Large intestine (tissue), 3 donors: ENCODE data around the gene ZFHX3. TPM values are rescaled to one million over a fixed set of nuclear protein-coding genes. Genes with fewer than 3 reads are reported as not detected.

Experiments used
- DNase-seq, 2 donors: peaks; one replicate each; pipeline versions ENCODE4 v3.0.0 to v3.0.0-alpha.2; 2013
- H3K27ac ChIP-seq: one replicate; pipeline ENCODE4 v1.5.1; 2013; ENCODE audit warnings: low read length
- H3K27me3 ChIP-seq: 2 replicates; pipeline ENCODE4 v1.6.1; 2013; ENCODE audit warnings: low read length; ENCODE audit not compliant: control insufficient read depth, insufficient read depth
- H3K36me3 ChIP-seq: 2 replicates; pipeline ENCODE4 v1.6.1; 2013; ENCODE audit warnings: low read length; ENCODE audit not compliant: control insufficient read depth, insufficient read depth
- H3K4me1 ChIP-seq: one replicate; pipeline ENCODE4 v1.6.1; 2013; ENCODE audit warnings: low read length; ENCODE audit not compliant: control insufficient read depth, insufficient read depth
- H3K4me3 ChIP-seq: one replicate; pipeline ENCODE4 v1.5.1; 2013; ENCODE audit warnings: low read length
- H3K9me3 ChIP-seq: one replicate; pipeline ENCODE4 v1.6.1; 2013; ENCODE audit warnings: mild to moderate bottlenecking, low read depth, low read length, moderate library complexity; ENCODE audit not compliant: control insufficient read depth
- WGBS: methylation state at CpG from one replicate; pipeline ENCODE4 v1.1.5; 2013; ENCODE audit warnings: low lambda C conversion rate; ENCODE audit not compliant: insufficient coverage; 5-methylcytosine and 5-hydroxymethylcytosine counted together
- polyA plus RNA-seq: library from polyadenylated mRNA; unstranded; fragments of 120-200 nt; gene quantifications from one replicate; pipeline ENCODE4 v1.2.1, GENCODE V29; 2013

The ZFHX3 gene
- polyA plus RNA-seq, 1 donor = 10.5 TPM

DNA sequence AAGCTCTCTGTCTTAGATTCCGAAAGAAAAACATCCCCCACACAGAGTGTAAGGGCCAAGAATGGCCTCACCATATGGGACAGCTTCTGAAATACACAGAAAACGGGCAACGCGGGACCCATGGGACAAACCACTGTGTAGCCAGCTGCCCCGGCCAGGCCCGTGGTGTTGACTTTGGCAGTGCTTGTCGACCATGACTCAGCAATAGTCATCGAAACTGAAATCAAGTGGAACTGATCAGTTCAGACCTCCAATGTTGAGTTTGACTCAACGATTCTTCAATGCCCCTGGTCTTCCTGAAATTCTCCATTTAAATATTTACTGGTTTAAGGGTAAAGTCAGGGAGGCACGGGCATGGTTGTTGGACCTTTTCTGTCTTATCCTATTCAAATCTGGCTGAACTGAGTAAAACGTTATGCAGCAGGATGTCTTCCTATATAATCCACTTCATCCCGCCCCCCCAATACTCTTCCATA, 27.5 kb downstream of the ZFHX3 start:
- no peak overlapping the region for H3K27ac ChIP-seq
- no peaks in the 10 kb centered on the region for H3K9me3 ChIP-seq
- no peak overlapping the region for H3K4me3 ChIP-seq
- peaks cover 40% of the 10 kb centered on the region for H3K4me1 ChIP-seq
- no peaks in the 10 kb centered on the region for H3K27me3 ChIP-seq
- peak in 1 of 2 donors; percentile 68 for DNase-seq
- H3K36me3 ChIP-seq = no peaks in the 10 kb centered on the region
- WGBS = no CpG with 5 or more reads among the region's 12 CpGs

DNA sequence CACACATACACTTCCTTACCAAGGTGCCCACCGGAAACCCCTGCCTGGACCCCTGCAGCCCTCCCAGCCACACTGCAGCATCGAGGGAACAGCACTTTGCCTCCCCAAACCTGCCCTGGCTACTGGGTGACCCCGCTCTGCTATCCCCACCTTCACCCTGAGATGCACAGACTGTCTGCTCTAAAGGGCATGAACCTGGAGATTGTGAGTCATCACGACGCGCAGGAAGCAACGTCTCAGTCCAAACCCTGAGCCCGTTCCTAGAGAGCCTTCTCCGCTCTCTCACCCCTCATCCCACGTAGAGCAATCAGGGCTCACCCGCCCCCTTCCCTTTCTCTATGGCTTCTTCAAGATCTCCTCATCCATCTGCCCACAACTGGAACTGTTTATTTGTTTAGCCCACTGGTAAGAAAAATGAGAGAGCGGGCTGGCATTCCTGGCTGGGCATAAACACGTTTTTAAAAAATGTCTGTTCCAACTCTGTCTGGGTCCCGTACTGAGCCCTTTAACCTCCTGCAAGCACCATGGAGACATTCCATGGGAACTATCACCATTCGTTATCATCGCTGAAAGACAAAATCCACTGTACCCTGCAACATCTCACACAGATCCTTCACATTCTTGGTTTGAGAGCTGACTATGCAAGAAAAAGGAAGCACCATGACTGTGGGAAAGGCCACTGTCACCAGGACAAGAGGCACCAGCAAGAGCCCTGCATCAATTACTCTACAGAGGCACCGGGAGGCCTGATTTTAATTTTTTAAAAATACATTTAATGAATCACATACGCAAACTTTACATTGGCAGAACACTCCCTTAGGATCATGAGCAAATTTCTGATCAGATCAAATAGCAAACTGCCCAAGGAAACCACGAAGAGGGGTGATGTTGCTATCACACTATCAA, 28.2 kb downstream of the ZFHX3 start:
- H3K4me1 ChIP-seq = peaks cover 43% of the 10 kb centered on the region

DNA sequence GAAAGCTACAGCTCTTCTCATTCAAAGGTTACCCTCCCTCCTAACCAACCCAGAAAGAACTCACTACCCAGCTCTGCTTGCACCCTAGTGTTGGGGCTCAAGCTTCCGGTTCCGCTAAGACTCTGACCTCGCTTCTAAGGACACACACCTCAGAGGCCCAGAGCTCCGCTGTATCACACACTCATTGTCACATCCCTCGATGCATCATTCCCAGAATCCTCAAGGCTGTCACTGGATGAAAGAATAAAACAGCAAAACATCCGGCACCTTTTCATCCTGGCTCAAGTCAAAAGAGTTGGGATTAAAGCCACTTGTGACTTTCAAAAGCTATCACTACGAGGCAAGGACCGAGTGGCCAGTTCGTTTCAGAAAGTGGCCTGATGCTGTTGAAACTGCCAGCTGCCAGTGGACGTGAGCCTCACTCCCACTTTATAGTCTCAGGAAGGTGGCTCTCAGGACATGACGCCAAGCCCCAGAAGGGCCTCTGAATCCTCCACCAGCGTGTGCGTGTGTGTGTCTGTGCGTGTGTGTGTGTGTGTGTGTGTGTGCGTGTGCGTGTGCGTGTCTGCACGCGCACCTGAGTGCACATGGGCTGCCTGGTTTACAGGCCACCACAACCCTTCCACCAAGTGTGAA, 29.0 kb downstream of the ZFHX3 start:
- no CpG with 5 or more reads among the region's 19 CpGs for WGBS
- Histone ChIP-seq H3K9me3 (no peaks in the 10 kb centered on the region), H3K4me1 (peaks cover 42% of the 10 kb centered on the region), H3K27ac (no peak overlapping the region), H3K27me3 (no peaks in the 10 kb centered on the region), H3K4me3 (no peak overlapping the region), H3K36me3 (no peaks in the 10 kb centered on the region)
- no peak for DNase-seq

More for the DNA sequence above, 28.2 kb downstream of the ZFHX3 start:
- no peaks in the 10 kb centered on the region for H3K27me3 ChIP-seq
- H3K27ac ChIP-seq = no peak overlapping the region
- no peaks in the 10 kb centered on the region for H3K36me3 ChIP-seq
- WGBS = 80% methylated on average over 1 of the region's 19 CpGs
- no peak overlapping the region for H3K4me3 ChIP-seq
- H3K9me3 ChIP-seq = no peaks in the 10 kb centered on the region
- peak in 1 of 2 donors; percentile 46 for DNase-seq

DNA sequence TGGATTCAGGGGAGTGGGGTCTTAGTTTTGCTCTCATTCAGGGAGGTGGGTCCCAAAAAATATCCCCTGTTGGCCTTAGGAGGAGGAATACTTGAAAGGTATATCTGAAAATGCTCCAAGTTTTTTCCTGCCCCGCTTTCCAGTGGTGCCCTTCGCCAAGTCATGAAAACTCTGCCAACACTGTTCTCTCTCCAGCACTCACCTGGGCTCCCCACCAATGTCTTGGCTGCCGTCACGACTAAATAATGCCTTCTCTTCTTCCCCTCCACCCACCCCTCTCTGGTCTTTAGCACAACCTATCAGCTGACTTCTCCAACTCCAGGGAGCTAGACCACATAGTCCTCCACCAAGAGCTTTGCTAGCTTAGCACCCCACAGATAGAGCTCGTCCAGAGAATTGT, 30.6 kb downstream of the ZFHX3 start:
- Histone ChIP-seq H3K9me3 (no peaks in the 10 kb centered on the region), H3K27me3 (no peaks in the 10 kb centered on the region), H3K4me1 (peaks cover 38% of the 10 kb centered on the region), H3K36me3 (no peaks in the 10 kb centered on the region), H3K27ac (no peak overlapping the region), H3K4me3 (no peak overlapping the region)
- whole genome bisulfite sequencing = no CpG with 5 or more reads among the region's 5 CpGs
- DNase-seq = no peak

DNA sequence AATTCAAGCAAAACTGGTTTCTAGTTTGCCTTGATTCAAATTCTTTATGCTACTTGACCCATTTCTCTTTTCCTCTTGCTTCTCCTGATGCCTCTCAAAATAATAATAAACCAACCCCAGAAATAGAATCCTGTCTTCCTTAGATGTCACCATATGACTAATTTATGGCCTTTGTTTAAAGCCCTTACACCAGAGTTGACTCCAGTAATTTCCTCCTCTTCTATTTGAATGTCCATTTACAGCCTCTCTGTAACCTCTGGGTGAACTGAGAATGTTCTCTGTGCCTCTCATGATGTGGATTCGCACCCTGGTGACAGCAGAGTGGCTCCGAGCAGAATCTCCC, 31.5 kb downstream of the ZFHX3 start:
- Histone ChIP-seq H3K9me3 (no peaks in the 10 kb centered on the region), H3K4me1 (peaks cover 38% of the 10 kb centered on the region), H3K27me3 (no peaks in the 10 kb centered on the region), H3K4me3 (no peak overlapping the region), H3K36me3 (no peaks in the 10 kb centered on the region), H3K27ac (peak overlapping the region; percentile 65)
- WGBS = no CpG with 5 or more reads among the region's 2 CpGs
- DNase-seq = peak in 1 of 2 donors; percentile 75

DNA sequence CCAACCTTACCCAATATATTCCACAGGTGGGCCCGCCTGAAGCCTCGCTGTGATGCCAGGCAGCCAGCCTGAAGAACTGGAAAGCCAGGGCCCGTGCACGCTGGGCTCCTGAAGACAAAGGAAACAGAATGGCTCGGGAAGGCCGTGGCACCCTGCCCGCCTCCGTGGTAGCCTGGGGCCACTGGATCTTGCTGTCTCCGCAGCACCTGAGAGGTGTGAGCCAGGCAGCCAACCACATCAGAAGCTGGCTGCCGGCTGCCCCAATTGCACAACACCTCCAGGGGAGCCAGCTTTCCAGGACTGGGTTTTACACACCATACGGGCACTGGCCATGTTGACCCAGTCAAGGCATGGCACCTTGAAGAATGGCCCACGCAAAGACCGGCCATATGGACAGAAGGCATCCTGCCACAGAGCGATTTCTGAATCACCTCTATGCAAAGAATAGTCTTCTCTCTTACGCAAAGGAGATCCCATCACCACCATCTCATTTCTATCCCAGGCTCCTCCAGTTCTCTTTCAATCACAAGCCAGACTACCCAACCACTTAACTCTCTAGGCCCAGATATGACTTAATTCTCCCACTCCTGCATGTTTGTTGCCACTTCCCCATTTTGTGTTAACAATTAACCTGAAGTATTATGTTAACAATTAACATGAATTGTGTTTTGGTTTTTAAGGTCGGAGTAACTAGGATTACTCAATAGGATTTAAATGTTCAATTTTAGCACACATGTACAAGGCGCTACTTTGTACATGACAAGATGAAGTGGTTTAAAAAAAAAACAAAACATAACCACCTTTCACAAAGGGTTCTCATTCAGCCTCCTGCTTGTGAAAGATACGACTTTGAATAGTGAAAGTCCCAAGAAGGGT, 32.1 kb downstream of the ZFHX3 start:
- 6% methylated on average over 2 of the region's 18 CpGs for WGBS
- H3K9me3 ChIP-seq = no peaks in the 10 kb centered on the region
- H3K4me3 ChIP-seq = no peak overlapping the region
- DNase-seq = peak in 1 of 2 donors; percentile 78
- H3K4me1 ChIP-seq = peaks cover 38% of the 10 kb centered on the region
- no peaks in the 10 kb centered on the region for H3K36me3 ChIP-seq
- no peaks in the 10 kb centered on the region for H3K27me3 ChIP-seq
- peak overlapping the region; percentile 65 for H3K27ac ChIP-seq

DNA sequence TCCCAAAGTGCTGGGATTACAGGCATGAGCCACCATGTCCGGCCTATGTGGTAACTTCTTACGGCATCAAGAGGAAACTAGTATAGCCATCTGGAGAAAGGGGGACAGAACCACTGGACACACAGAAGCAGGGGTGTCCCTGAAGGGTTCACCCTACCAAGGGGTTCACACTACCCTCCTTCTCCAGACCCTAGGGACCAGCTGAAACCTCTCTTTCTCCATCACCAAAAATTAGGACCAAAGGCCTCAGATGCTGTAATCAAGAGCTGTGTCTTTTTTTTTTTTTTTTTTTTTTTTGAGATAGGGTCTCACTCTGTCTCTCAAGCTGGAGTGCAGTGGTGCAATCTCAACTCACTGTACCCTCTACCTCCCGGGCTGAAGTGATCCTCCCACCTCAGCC, 33.2 kb downstream of the ZFHX3 start:
- no CpG with 5 or more reads among the region's 3 CpGs for WGBS

DNA sequence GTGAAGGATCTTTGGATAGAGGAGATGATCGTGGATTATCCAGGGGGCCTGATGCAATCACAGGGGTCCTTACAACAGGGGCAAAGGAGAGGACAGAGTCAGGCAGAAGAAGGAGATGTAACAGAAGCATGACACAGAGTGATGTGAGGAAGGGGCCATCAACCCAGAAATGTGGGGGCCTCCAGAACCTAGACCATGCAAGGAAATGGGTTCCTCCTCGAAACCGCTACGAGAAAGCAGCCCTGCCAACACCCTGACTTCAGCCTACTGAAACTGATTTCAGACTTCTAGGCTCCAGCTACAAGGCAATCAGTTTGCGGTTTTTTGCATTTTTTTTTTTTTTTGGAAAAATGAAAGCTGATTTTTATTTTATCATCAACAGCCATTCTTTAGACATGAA, 34.0 kb downstream of the ZFHX3 start:
- Histone ChIP-seq H3K36me3 (no peaks in the 10 kb centered on the region), H3K4me3 (no peak overlapping the region), H3K4me1 (peaks cover 24% of the 10 kb centered on the region), H3K27me3 (no peaks in the 10 kb centered on the region), H3K27ac (no peak overlapping the region), H3K9me3 (no peaks in the 10 kb centered on the region)
- no peak for DNase-seq
- 100% methylated on average over 3 of the region's 5 CpGs for WGBS

More for the DNA sequence above, 33.2 kb downstream of the ZFHX3 start:
- Histone ChIP-seq H3K27ac (no peak overlapping the region), H3K4me1 (peaks cover 31% of the 10 kb centered on the region), H3K36me3 (no peaks in the 10 kb centered on the region), H3K9me3 (no peaks in the 10 kb centered on the region), H3K4me3 (no peak overlapping the region), H3K27me3 (no peaks in the 10 kb centered on the region)
- DNase-seq = no peak

DNA sequence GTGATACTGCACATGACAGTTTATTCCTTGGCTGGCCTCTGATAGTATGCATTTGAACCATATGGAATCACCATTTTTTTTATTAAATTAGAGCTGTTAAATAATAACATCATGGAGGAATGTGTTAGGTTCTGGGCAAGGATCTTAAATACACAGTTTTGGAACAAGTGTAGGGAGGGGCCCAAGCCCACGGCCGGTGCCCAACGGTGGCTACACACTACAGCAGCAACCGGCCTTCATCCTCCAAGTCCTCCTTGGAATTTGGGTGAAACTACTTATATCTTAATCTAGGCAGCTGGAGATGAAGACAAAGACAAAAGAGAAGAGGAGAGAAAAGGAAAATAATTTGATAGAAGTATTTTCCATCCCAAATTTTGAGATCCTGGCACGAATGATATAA, 35.6 kb downstream of the ZFHX3 start:
- Histone ChIP-seq H3K4me1 (peaks cover 19% of the 10 kb centered on the region), H3K27ac (no peak overlapping the region), H3K27me3 (no peaks in the 10 kb centered on the region), H3K9me3 (no peaks in the 10 kb centered on the region), H3K36me3 (no peaks in the 10 kb centered on the region), H3K4me3 (no peak overlapping the region)
- DNase-seq = no peak
- no CpG with 5 or more reads among the region's 5 CpGs for WGBS

DNA sequence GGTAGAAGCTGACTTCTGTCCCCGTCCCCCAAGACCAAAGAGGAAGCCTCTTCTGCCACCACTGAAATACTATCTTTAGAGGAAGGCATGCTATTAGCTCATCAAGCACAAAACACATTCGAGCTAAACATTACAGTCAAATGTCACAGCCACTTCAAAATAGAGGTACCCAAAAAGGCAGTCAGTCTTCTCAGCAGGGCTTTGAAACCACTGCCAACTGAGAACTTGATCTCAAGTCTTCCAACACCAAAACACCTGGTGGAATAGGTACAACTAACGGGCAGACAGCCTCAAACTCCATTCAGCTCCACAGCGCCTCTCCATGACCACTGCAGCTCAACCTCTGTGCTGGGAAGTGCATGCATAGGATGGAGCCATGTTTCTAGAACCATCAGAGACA, 36.0 kb downstream of the ZFHX3 start:
- Histone ChIP-seq H3K4me1 (peaks cover 15% of the 10 kb centered on the region), H3K9me3 (no peaks in the 10 kb centered on the region), H3K27me3 (no peaks in the 10 kb centered on the region), H3K4me3 (no peak overlapping the region), H3K27ac (no peak overlapping the region), H3K36me3 (no peaks in the 10 kb centered on the region)
- DNase-seq = no peak
- WGBS = no CpG with 5 or more reads among the region's 4 CpGs
